ENCODE results near the gene CLDN6.
"Not testable (repeated sequence)": the region's sequence is repeated elsewhere in the genome, so short reads cannot be mapped to it uniquely, and the experiment has no call there.

CLDN6 gene

DNA sequence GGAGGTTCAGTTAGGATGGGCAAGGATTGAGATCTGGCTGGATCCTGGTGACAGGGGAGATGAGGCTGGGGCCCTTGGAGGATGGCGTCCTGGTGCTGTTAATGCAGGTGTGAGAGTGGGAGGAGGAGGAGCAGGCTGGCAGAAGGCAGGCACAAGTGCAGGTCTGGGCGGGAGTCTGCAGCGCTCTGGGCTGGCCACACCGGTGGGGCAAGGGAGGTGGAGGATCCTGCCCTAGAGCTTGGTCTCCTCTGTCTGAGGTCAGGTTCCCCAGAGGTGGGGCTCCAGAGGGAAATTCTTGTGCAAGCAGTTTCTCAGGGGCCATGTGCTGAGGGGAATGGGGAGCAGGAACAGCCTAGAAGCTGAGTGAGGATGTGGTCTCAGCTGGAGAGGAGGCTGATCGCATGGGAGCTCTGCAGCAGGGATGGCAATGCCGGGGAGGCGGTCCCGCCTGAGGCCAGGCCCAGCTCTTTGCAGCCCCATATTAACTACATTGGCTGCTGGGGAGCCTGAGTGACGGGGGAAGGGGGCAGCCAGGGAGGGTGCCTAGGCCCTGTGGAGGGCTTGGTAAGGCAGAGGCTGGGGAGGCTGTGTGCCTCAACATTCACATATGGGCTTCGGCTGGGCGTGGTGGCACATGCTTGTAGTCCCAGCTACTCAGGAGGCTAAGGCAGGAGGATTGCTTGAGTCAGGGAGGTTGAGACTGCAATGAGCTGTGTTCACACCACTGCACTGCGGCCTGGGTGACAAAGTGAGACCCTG lies 34.8 kb upstream of the CLDN6 start:
- not testable (repeated sequence) for DNase-seq (ENCODE audit: low read depth, low spot score)

DNA sequence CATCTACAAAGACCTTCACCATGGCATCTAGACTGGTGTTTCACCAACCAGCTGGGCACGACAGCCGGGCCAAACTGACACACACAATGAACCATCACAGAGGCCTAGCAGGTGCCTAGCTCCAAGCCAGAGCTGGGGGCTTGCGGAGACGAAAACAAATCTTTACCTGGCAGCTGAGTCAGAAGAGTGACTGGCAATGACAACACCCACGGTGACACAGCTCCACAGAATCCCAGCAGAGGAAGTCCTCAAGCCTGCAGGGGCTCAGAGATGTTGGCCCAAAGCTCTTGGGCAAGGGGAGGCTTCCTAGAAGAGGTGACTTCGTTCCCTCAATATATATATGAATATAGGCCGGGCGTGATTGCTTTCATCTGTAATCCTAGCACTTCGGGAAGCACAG lies 33.5 kb upstream of the CLDN6 start:
- DNase-seq (ENCODE audit: low read depth, low spot score), result no peak

DNA sequence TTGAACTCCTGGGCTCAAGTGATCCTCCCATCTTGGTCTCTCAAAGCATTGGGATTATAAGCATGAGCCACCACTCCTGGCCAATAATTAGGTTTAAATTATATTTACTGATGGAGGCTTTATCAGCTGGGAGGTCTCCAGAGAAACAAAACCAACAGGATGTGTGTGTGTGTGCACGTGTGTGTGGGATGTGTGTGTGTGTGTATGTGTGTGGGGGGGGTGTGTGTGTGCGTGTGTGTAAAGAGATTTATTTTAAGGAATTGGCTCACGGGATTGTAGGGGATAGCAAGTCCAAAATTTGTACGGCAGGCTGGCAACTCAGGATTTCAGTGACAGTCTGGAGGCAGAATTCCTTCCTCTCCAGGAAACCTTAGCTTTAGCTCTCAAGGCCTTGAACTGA lies 33.0 kb upstream of the CLDN6 start:
- no peak for DNase-seq (ENCODE audit: low read depth, low spot score)

DNA sequence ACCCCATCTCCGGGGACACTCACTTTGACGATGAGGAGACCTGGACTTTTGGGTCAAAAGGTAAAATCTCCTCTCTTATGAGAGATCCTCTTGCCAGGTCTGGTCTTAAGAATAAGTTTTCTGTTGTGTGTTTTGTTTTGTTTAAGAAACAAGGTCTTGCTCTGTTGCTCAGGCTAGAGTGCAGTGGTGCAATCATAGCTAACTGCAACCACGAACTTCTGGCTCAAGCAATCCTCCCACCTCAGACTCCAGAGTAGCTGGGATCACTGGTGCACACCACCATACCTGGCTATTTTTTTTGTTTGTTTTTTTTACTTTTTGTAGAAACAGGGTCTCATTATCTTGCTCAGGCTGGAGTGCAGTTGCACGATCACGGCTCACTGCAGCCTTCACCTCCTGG lies 32.5 kb upstream of the CLDN6 start:
- no peak for DNase-seq (ENCODE audit: low read depth, low spot score)

DNA sequence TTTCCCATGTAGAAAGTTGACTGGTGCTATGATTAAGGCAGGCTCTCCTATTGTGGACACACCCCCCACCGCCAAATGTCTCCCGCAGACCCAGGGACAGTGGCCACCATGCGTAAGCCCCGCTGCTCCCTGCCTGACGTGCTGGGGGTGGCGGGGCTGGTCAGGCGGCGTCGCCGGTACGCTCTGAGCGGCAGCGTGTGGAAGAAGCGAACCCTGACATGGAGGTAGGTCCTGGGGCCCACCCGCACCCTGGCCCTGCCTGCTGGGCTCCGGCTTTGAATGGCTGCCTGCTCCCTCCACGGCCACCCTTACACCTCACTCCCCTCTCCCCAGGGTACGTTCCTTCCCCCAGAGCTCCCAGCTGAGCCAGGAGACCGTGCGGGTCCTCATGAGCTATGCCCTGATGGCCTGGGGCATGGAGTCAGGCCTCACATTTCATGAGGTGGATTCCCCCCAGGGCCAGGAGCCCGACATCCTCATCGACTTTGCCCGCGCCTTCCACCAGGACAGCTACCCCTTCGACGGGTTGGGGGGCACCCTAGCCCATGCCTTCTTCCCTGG lies 32.0 kb upstream of the CLDN6 start:
- DNase-seq (ENCODE audit: low read depth, low spot score), result no peak

DNA sequence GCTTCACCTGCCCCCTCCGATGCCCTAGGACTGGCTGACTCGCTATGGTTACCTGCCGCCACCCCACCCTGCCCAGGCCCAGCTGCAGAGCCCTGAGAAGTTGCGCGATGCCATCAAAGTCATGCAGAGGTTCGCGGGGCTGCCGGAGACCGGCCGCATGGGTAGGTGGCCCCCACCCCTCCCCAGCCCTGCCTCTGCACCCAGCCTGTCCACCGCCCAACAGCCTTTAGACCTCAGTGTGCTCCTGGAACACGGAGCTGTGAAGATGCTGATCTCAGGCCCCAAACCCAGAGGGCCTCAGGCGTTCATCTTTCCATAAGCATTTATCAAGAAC lies 29.4 kb upstream of the CLDN6 start:
- DNase-seq (ENCODE audit: low read depth, low spot score), result no peak

DNA sequence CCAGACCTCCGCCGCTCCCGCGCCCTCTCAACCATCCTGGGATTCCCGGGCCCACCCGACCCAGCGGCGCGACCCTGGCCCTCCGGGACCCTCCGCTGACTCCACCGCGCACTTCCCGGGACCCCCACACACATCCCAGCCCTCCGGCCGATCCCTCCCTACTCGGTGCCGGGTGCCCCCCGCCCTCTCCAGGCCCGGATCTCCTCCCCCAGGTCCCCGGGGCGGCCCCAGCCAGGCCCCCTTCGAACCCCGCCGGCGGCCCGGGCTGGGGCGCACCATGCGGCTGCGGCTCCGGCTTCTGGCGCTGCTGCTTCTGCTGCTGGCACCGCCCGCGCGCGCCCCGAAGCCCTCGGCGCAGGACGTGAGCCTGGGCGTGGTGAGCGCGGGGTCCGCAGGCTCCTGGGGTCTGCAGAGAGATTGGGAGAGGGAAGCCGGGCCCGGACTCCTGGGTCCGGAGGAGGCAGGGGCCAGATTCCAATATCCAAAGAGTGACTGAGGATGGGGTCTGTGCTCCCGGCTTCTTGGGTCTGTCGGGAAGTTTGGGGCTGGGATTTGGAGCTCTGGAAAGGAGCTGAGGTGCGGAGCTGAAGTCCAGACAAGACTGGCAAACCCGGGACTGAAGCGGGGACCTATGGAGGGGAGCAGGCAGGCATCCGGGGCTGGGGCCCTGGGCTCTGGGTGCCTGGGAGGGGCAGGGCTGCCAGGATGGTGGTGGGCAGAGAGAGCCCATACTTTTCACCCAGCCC lies 28.8 kb upstream of the CLDN6 start:
- no peak for DNase-seq (ENCODE audit: low read depth, low spot score)

DNA sequence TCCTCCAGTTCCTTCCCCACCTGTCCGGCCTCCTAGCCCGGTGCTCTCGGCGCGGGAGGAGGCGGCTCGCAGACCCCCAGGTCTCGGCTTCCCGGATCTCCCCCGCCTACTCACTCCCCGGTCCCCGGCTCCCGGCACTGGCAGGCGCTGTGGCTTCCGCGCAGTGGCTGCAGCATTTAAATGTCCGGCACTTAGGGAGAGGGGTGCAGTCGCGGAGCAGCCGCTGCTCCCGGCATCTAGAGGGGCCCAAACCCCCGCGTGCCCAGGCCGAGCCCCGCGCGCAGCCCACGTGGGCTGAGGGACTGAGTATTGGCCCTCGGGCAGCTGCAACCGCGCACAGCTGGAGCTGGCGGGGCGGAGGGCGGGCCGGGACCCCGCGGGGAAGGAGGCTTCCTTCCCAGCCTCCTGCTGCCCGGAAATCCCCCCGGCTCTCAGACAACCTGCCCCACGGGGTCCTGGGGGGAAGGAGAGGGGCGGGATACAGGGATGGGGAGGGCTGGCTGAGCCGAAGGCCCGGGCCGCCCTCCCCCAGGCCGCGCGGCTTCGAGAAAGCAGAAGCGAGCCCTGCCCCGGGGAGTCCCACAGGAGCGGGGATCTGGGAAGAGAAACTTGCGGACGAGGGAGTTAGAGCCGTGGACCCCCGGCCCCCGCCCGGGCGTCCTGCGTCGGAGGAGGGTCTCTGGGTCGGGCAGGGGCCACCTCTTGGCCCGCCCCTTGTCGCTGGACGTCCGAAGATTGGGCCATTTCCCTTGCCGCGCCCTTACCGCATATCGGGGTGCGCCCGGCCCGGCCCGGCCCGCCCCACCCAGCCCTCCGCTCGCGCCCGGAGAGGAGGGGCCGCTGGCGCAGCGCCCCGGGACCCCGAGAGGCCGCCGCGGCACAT lies 28.0 kb upstream of the CLDN6 start, which contains the start of gene MMP25:
Gene MMP25, plus strand, starts transcription at position 804 of the 883 bp plus-strand sequence. CDS start 357 bp downstream, outside the sequence.
- no peak for DNase-seq (ENCODE audit: low read depth, low spot score)

DNA sequence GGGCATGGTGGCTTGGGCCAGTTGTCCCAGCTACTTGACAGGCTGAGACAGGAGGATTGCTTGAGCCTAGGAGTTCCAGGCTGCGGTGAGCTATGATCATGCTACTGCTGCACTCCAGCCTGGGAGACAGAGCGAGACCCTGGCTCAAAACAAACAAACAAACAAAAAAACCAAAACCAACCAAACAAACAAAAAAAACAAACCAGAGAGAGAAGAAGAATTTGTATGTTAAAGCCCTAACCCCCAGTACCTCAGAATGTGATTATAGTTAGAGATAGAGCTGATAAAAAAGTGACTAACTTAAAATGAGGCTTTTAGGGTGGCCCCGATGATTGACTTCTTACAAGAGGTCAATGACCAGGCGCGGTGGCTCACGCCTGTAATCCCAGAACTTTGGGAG lies 26.7 kb upstream of the CLDN6 start:
- DNase-seq (ENCODE audit: low read depth, low spot score), result no peak

DNA sequence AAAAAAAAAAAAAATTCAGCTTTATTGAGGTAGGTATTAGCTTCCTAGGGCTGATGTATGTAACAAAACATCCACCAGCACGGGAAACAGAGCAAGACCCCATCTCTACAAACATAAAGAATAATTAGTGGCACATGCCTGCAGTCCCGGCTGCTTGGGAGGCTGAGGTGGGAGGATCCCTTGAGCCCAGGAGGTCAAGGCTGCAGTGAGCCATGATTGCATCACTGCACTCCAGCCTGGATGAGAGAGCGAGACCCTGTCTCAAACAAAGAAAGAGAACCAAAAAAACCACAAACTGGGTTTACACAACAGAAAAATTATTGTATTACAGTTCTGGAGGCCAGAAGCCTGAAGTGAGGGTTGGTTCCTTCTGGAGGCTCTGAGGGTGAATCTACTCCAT lies 24.4 kb upstream of the CLDN6 start:
- DNase-seq (ENCODE audit: low read depth, low spot score), result no peak

DNA sequence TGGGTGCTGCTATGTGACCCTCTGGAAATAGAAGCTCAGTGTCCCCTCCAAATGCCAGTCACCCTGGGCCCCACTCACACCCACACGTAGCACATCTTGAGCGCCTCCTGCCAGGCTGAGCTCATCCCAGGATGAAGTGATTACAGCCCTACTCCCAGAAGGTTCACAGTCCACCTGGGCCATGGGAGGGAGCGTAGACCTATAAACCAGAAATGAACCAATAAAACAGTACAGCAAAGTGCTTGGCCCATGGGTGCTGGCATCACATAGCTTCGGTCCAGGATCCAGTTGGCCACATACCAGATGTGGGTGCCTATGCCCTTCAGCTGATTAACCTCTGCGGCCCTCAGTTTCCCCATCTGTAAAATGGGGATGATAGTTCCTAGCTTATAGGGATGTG lies 20.9 kb upstream of the CLDN6 start:
- no peak for DNase-seq (ENCODE audit: low read depth, low spot score)

DNA sequence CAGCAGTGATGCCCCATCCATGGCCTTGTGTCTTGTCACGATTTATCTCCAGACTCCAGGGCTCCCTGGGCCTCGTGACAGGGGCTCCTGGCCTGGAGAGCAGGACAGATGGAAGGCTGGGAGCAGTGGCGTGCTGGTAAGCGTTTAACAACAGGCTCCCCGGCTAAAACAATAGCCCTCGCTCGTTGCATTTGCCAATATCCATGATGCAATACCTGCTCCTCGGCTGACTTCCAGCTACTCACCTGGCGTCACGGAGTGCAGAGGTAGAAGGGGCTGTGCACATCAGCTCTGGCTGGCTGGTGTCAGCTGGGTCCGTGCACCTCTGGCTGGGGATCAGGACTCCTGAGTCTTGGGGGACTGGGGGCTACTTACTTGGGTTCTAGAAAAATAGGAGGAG lies 20.3 kb upstream of the CLDN6 start:
- no peak for DNase-seq (ENCODE audit: low read depth, low spot score)

DNA sequence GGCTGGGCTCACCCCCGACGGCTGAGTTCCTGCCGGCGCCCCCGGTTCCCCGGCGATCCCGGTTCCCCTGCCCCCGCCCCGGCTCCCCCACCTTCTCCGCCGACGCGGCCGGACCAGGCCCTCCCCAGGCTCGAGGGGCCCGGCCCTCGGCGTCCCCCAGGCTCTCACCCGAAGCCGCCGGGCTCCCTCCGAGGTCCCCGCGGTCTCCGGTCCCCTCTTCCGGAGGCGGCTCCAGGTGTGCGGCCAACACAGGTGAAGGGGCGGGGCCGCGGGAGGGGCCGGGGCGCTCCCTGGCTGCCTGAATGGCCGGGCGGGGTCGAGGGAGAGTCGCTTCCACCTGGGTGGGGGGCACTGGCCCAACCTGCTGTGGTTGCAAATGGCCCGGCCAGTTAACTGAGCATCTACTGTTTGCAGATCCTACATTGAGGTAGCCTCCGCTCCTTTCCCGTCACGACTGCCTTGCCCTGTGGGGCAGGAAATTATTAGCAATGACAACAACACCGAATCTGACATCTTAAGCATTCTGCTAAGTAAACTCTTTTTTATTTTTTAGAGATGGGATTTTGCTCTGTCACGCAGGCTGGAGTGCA lies 18.8 kb upstream of the CLDN6 start, which contains the start of gene BICDL2:
Gene BICDL2, minus strand, starts transcription at position 219 of the 590 bp plus-strand sequence. CDS start 1,448 bp downstream, outside the sequence.
- no peak for DNase-seq (ENCODE audit: low read depth, low spot score)

DNA sequence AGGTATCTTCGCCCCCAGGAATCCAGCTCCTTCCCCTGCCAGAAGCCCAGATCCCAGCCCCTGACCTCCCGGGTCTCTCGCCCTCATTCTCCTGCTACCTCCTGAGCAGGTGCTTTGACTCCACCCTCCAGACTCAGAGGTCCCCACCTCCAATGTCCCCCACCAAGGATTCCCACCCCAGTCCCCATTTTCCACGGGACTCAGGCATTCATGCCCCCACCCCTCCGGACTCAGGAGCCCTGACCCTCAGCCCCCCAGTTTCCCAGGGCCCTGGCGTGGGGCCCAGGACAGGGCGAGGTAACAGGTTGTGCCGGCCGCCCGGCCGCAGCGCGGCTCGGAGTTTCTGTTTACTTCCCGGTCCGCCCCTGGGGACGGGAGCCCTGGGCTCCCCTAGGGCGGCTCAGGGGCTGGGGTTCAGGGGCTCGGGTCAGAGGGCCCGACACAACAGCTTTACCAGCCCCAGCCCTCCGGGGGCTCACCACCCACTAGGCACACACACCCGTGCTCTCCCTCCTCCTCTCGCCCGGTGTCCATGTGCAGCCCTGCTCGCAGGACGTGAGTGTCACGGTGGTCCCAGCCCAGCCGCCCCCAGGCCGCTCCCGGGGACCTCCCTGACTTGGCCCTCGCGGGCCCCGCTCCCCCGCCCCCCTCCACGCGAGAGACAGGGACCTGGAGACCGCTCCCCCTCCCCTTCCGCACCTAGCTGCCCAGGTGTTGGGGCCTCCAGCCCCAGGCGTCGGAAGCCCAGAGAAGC lies 18.2 kb upstream of the CLDN6 start:
- no peak for DNase-seq (ENCODE audit: low read depth, low spot score)

DNA sequence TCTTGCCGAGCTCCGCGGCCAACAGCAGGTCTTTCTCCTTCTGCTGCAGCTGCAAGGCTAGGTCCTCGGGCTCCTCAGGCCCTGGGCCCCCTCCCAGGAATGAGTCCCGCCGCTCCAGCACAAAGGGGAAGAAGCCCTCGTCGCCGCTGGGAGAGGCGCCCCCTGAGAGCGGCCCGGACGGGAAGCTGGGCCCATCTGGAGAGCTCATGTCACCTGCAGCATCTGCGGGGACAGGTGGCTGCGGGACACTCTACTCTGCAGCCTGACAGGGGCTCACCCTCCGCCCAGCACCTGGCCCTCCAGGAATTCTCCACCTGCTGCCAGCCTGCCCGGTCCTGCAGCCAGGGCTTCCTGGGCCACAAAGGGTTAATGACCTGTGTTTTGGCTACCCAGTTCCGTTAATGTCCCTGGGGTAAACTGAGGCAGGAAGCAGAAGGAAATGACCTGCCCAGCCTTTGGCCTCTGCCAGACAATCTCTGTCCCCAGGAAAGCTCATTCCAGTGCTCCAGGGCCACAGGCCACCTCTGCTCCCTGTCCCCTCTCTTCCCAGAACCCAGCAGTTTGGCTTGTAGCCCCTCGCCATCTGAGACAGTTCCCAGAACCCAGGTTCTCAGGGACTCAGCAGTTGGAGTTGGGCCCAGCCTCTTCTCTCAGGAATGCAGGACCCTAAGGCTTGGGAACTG lies 17.4 kb upstream of the CLDN6 start:
- no peak for DNase-seq (ENCODE audit: low read depth, low spot score)

DNA sequence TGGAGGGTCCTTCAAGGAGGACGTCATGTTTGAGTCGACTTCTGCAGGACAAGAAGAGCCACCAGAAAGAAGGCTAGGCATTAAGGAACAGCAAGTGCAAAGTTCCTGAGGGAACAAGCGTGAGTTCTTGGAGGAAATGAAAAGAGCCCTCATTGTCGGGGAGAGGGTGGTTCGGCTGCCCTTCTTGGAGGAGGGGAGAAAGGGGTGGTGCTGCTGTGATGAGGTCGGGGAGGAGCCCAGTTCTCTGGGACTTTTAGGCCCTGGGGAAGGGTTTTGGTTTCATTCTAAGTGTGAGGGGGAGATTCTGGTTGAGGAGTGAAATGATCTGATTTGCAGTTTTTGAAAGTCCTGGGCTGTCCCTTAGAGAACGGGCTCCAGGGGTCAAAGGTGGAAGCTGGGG lies 14.6 kb upstream of the CLDN6 start:
- no peak for DNase-seq (ENCODE audit: low read depth, low spot score)

DNA sequence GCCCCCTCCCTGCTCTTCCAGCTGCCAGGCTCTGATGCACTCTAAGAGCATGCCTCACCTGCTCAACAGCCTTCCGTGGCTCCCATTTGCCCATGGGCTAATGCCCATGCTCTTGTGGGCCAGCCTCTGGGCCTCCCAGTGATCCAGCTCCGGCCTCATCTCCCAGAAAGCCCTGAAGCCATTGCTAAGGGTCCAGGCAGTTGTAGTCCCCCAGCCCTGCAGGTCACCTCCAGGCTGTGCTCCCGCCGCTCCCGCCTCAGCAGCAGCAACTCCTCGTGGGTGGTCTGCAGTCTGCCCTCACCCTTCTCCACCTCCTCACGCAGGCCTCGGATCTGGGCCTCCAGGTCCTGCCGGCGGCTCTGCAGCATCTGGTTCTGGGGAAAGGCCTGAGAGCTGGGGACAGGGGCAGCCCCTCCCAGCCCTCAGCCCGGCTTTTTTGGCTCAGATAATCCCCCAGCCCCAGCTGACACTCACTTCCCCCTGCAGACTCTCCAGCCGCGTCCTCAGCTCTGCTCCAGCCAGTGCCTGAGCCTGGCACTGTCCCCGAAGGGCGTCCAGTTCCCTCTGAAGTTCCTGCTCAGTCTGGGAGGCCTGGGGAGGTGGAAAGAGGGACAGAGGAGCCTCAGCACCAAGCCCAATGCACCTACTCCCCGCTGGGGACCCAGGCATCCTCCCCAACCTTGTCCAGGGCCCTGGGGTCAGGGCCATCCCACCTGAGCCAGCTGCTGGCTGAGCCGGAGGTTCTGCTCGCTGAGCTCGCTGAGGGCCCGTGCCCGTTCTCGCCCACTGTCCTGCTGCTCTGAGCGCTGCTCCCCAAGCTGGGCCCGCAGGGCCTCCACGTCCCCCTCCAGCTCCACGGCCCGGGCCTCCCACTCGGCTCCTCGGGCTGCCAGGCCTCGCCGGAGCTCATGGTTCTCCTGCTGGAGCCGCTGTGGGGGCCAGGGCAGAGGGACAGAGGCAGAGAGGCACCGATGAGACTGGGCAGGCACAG lies 12.5 kb upstream of the CLDN6 start:
- no peak for DNase-seq (ENCODE audit: low read depth, low spot score)

DNA sequence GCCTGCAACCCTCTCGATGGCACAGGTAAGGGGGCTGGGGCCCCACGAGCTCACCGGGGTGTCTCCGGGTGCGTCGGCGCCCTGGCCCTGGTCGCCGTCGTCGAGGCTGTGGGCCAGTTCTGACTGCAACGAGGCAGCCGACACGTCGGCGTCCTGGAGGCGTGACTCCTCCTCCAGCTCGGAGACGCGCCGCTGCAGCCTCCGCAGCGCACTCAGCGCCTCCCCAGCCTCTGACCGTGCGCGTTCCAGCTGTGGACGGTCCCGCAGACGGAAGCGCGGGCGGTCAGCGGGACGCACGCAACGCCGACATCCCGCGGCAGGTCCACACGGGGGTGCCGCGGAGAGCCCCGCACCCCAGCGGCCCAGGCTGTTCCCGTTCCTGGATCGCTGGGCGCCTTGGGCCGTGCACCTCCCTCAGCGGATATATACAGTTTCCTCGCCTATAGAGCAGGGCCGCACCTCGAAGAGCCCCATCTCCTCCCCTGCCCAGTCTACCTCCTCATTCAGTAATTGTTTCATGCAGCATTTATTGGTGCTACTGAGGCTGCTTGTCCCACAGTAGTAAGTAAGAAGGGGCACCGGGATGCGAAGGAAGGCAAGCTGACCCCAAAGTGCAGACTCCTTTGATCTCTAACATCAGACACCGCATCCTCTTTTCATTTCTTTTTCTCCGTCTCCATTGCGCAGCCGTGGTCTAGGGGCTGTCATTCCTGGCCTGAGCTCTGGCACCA lies 11.7 kb upstream of the CLDN6 start:
- DNase-seq (ENCODE audit: low read depth, low spot score), result no peak

Data from activated CD4-positive, CD25-positive, alpha-beta regulatory T cell treated with anti-CD3 and anti-CD28 coated beads, Interleukin-2, amount 50 U/mL, for 16 hours (primary cell).